Measurements from ENCODE around the gene WASHC3.

Gene WASHC3

GRCh38 chr12:101966496-101966895, 95.3 kb downstream of the WASHC3 start:
- DNase-seq: no peak

DNA sequence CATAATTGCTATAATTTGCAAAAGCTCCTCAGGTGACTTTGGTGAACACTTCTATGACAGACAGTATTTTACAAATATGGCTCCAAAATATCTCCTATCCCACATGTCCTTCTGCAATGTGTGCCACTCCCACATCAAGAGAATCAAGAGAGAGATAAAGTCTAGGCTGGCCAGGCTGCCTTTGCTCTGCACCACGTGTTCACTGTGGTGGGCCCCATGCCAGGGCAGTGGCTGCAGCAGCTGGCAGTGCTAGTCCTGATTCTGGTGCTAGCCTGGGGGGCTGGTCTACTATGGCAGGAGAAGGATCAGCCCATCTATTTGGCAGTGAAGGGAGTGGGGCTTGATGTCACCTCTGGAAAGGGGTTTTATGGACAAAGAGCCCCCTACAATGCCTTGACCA, 98.1 kb downstream of the WASHC3 start:
- DNase-seq: no peak

Data from NCI-H2227 treated with DMSO at 0.1 percent for 48 hours (cell line).